HepG2 (cell line): ENCODE measurements around the gene MSI2. TPM values are rescaled to one million over a fixed set of nuclear protein-coding genes. Genes with fewer than 3 reads are reported as not detected.

Source experiments
- ATAC-seq: fragments of 200-7000 bp; cut with Tn5 transposase; 3 replicates; pipeline ENCODE4 v1.9.1; 2020; ENCODE audit warnings: mild to moderate bottlenecking, moderate library complexity
- BruUV-seq: library from RNA; stranded (reverse); fragments of 400-500 nt; replicated peaks from 2 replicates; lab custom pipeline; 2021; lab: Mats Ljungman, UMichigan
- CTCF ChIA-PET: fragments of 300-600 bp; formaldehyde crosslinking; extraction: SDS; loops from one replicate; lab custom pipeline; 2021; ENCODE audit warnings: low total read pairs, inconsistent platforms, low intra/inter-chr PET ratio; lab: Yijun Ruan, JAX
- POLR2A ChIA-PET: fragments of 350-600 bp; sonication (Branson Sonifier 250); formaldehyde crosslinking; loops from one replicate; lab custom pipeline; 2020; ENCODE audit warnings: antibody characterized with exemption, inconsistent platforms; lab: Yijun Ruan, JAX
- DNase-seq: peaks from one replicate; pipeline ENCODE4 v3.0.0-alpha.2; 2015; ENCODE audit warnings: low spot score
- FAIRE-seq: peaks from 3 replicates; lab custom pipeline; 2011; peaks lifted over from hg19 to GRCh38; lab: Jason Lieb, UNC
- H2AFZ ChIP-seq: one replicate; pipeline ENCODE4 v1.6.1; 2011; ENCODE audit warnings: low read length, inconsistent platforms
- H3K27ac ChIP-seq: fragments of 300-600 bp; 3 replicates; pipeline ENCODE4 v1.8.0; 2011; ENCODE audit warnings: mixed run types, mild to moderate bottlenecking, mixed read lengths, low read length, inconsistent platforms; ENCODE audit not compliant: insufficient read depth; ENCODE audit errors: extremely low read length
- H3K27me3 ChIP-seq, 2 experiments: fragments of 200-600 bp in 1 of 2; 2 replicates in 1 of 2; 3 replicates in 1 of 2; pipeline versions ENCODE4 v1.6.0 to v1.8.0; 2011; ENCODE audit warnings: low read length in 2 of 2, mild to moderate bottlenecking in 2 of 2, moderate library complexity in 2 of 2, inconsistent platforms in 1 of 2; ENCODE audit not compliant: insufficient read depth in 2 of 2, control insufficient read depth in 1 of 2
- H3K36me3 ChIP-seq, 2 experiments: fragments of 200-600 bp in 1 of 2; replicated peaks in 1 of 2; 2 replicates in 1 of 2; 3 replicates in 1 of 2; pipeline versions ENCODE4 v1.5.1 to v1.8.0; 2011; ENCODE audit warnings: low read length in 2 of 2, inconsistent platforms in 1 of 2; ENCODE audit not compliant: insufficient read depth in 2 of 2, control insufficient read depth in 1 of 2
- H3K4me1 ChIP-seq: 2 replicates; pipeline ENCODE4 v1.5.1; 2012; ENCODE audit warnings: low read length, inconsistent platforms; ENCODE audit not compliant: insufficient read depth
- H3K4me2 ChIP-seq: 2 replicates; pipeline ENCODE4 v1.6.0; 2011; ENCODE audit warnings: low read depth, low read length, inconsistent platforms
- H3K4me3 ChIP-seq, 3 experiments: fragments of 200-600 bp in 1 of 3; sonication (generic), shearing (Covaris generic) in 1 of 3; replicated peaks in 1 of 3; 2 replicates each; pipeline ENCODE4 v1.5.1; 2011 to 2016; ENCODE audit warnings: low read length in 3 of 3, inconsistent platforms in 2 of 3, low read depth in 2 of 3, mild to moderate bottlenecking in 2 of 3, control low read depth in 1 of 3, mixed read lengths in 1 of 3; ENCODE audit not compliant: insufficient read depth in 1 of 3
- H3K79me2 ChIP-seq: one replicate; pipeline ENCODE4 v1.6.1; 2011; ENCODE audit warnings: low read length, inconsistent platforms; ENCODE audit not compliant: insufficient read depth
- H3K9ac ChIP-seq: 2 replicates; pipeline ENCODE4 v1.6.0; 2011; ENCODE audit warnings: mild to moderate bottlenecking, low read depth, low read length, inconsistent platforms; ENCODE audit not compliant: insufficient read depth
- H3K9me3 ChIP-seq: 2 replicates; pipeline ENCODE4 v1.5.1; 2012; ENCODE audit warnings: mild to moderate bottlenecking, low read length
- H4K20me1 ChIP-seq: 2 replicates; pipeline ENCODE4 v1.6.0; 2011; ENCODE audit warnings: inconsistent platforms, mild to moderate bottlenecking, low read length, moderate library complexity; ENCODE audit not compliant: insufficient read depth
- FOXC1 ChIP-seq: sonication (generic); formaldehyde crosslinking; IDR thresholded peaks from 2 replicates; pipeline ENCODE4 v1.8.0; 2022; ENCODE audit warnings: mild to moderate bottlenecking, missing genetic modification reagents, borderline replicate concordance
- MTF2 ChIP-seq: sonication (generic); formaldehyde crosslinking; IDR thresholded peaks from 2 replicates; pipeline ENCODE4 v1.5.0; 2020; ENCODE audit warnings: missing genetic modification reagents, borderline replicate concordance
- RXRA ChIP-seq: sonication (generic); formaldehyde crosslinking; IDR thresholded peaks from 2 replicates; pipeline ENCODE4 v1.5.1; 2020; ENCODE audit warnings: missing genetic modification reagents
- STAG1 ChIP-seq: sonication (generic); formaldehyde crosslinking; IDR thresholded peaks from 2 replicates; pipeline ENCODE4 v1.4.0; 2020; ENCODE audit warnings: missing genetic modification reagents
- ZNF24 ChIP-seq: fragments of 450-650 bp; IDR thresholded peaks from 2 replicates; pipeline ENCODE4 v1.6.1; 2017; ENCODE audit warnings: antibody characterized with exemption, mild to moderate bottlenecking
- ZNF350 ChIP-seq: sonication (generic); formaldehyde crosslinking; IDR thresholded peaks from 2 replicates; pipeline ENCODE4 v1.4.0; 2020; ENCODE audit warnings: mild to moderate bottlenecking, low read depth, missing genetic modification reagents, borderline replicate concordance
- WGBS: methylation state at CpG from one replicate; pipeline ENCODE4 v1.1.6; 2017; ENCODE audit warnings: low lambda C conversion rate; 5-methylcytosine and 5-hydroxymethylcytosine counted together
- in situ Hi-C: cut with HindIII; loops from 2 replicates; pipeline ENCODE4 v1.10.0; 2017; ENCODE audit warnings: low pct_unique_long_range_greater_than_20kb; ENCODE audit not compliant: extremely low pct_ligation_motif_present
- intact Hi-C: fragments of 100-400 bp; cut with micrococcal nuclease; formaldehyde crosslinking; loops from one replicate; pipeline ENCODE4 v1.10.0; 2022; ENCODE audit not compliant: unreplicated experiment
- polyA plus RNA-seq, 8 experiments: library from polyadenylated mRNA; depleted of rRNA in 3 of 8; stranded (reverse) in 7 of 8; unstranded in 1 of 8; fragments of >200 nt; fragmentation: Illumina TruSeq in 4 of 8; extraction: Trizol in 4 of 8; gene quantifications; 2 replicates each; pipeline versions ENCODE4 v1.2.1 to v1.2.3, GENCODE V29; 2011 to 2016; ENCODE audit warnings: low read depth in 4 of 8, missing spikeins in 1 of 8, mixed read lengths in 1 of 8; ENCODE audit not compliant: insufficient read depth in 1 of 8
- total RNA-seq, 5 experiments: library from RNA; depleted of rRNA; stranded (reverse); fragments of >200 nt; fragmentation: Illumina TruSeq; extraction: Trizol; gene quantifications; 2 replicates each; pipeline ENCODE4 v1.2.3, GENCODE V29; 2016; ENCODE audit warnings: low read depth in 1 of 5
- TF ChIP-seq, protein P1 (sequence below), 2 experiments: IDR thresholded peaks; 2 replicates each; pipeline ENCODE4 v1.6.1; 2011 to 2012; ENCODE audit warnings: low read length in 2 of 2, borderline replicate concordance in 1 of 2, low read depth in 1 of 2, mild to moderate bottlenecking in 1 of 2, moderate library complexity in 1 of 2
- TF ChIP-seq, protein P2 (sequence below): sonication (generic); formaldehyde crosslinking; IDR thresholded peaks from 2 replicates; pipeline ENCODE4 v1.5.1; 2020; ENCODE audit warnings: mild to moderate bottlenecking, missing genetic modification reagents, moderate library complexity
- TF ChIP-seq, protein P3 (sequence below): sonication (generic); formaldehyde crosslinking; IDR thresholded peaks from 2 replicates; pipeline ENCODE4 v1.5.1; 2020; ENCODE audit warnings: missing genetic modification reagents, mild to moderate bottlenecking, borderline replicate concordance
- TF ChIP-seq, protein P4 (sequence below): sonication (generic); formaldehyde crosslinking; IDR thresholded peaks from 2 replicates; pipeline ENCODE4 v1.4.0; 2020; ENCODE audit warnings: missing genetic modification reagents; ENCODE audit errors: not compliant biosample characterization
- TF ChIP-seq, protein P5 (sequence below): IDR thresholded peaks from 2 replicates; pipeline ENCODE4 v1.6.1; 2016; ENCODE audit warnings: low read depth

Gene MSI2
- total and polyA plus RNA-seq, 2 of the 13 experiments (the other 11 are each of a cell fraction or from before 2014, with no cell fraction given): 77.5 to 78.4 TPM

DNA sequence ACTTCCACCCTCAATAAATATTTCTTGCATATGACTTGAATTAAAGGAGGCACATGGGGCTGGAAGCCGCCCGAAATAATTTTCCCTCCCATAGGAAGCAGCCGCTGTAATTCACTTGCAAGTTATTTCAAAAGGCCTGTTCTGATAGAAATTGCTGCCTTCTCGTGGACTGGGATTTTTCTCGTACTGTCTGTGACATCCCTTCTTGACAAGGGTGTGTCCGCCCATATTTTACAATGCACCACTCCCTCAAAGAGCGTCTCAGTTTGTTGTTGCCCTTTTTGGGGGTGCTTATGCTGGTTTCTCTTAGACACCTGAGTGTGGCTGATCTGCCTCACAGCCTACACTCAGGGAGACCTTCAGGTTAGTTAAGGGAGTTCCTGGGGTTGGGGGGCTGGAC lies 160.0 kb downstream of the MSI2 start:
- ChIA-PET CTCF (no interaction called here), POLR2A (no interaction called here)
- no peak overlapping the region for H3K4me2 ChIP-seq
- H3K4me1 ChIP-seq: peaks cover 58% of the 10 kb centered on the region
- H4K20me1 ChIP-seq: no peaks in the 10 kb centered on the region
- WGBS: 98% methylated on average over 7 of the region's 7 CpGs
- DNase-seq (no peak), ATAC-seq (no peak), FAIRE-seq (no peak)
- no peaks in the 10 kb centered on the region for H3K27me3 ChIP-seq
- peaks cover 7 to 14% of the 10 kb centered on the region in 2 experiments; a peak in 4 of 5 replicates for H3K36me3 ChIP-seq
- no peak overlapping the region for H3K9ac ChIP-seq
- H3K4me3 ChIP-seq: no peak overlapping the region
- H3K79me2 ChIP-seq: peaks cover 55% of the 10 kb centered on the region
- H3K9me3 ChIP-seq: no peaks in the 10 kb centered on the region
- no peak overlapping the region for H2AFZ ChIP-seq
- in situ Hi-C loops: no loop called here
- H3K27ac ChIP-seq: no peak overlapping the region
- intact Hi-C loops: no loop called here
- BruUV-seq: no TSS peak
- no peak for TF ChIP-seq ZNF350 (CRISPR knock-in tag)
- TF ChIP-seq, protein P1, sequence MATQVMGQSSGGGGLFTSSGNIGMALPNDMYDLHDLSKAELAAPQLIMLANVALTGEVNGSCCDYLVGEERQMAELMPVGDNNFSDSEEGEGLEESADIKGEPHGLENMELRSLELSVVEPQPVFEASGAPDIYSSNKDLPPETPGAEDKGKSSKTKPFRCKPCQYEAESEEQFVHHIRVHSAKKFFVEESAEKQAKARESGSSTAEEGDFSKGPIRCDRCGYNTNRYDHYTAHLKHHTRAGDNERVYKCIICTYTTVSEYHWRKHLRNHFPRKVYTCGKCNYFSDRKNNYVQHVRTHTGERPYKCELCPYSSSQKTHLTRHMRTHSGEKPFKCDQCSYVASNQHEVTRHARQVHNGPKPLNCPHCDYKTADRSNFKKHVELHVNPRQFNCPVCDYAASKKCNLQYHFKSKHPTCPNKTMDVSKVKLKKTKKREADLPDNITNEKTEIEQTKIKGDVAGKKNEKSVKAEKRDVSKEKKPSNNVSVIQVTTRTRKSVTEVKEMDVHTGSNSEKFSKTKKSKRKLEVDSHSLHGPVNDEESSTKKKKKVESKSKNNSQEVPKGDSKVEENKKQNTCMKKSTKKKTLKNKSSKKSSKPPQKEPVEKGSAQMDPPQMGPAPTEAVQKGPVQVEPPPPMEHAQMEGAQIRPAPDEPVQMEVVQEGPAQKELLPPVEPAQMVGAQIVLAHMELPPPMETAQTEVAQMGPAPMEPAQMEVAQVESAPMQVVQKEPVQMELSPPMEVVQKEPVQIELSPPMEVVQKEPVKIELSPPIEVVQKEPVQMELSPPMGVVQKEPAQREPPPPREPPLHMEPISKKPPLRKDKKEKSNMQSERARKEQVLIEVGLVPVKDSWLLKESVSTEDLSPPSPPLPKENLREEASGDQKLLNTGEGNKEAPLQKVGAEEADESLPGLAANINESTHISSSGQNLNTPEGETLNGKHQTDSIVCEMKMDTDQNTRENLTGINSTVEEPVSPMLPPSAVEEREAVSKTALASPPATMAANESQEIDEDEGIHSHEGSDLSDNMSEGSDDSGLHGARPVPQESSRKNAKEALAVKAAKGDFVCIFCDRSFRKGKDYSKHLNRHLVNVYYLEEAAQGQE (IDR thresholded peaks at IDR 0.05; ENCODE audit: borderline replicate concordance in 1 of 2, low read depth in 1 of 2, low read length in 2 of 2): no peak
- TF ChIP-seq, protein P2, sequence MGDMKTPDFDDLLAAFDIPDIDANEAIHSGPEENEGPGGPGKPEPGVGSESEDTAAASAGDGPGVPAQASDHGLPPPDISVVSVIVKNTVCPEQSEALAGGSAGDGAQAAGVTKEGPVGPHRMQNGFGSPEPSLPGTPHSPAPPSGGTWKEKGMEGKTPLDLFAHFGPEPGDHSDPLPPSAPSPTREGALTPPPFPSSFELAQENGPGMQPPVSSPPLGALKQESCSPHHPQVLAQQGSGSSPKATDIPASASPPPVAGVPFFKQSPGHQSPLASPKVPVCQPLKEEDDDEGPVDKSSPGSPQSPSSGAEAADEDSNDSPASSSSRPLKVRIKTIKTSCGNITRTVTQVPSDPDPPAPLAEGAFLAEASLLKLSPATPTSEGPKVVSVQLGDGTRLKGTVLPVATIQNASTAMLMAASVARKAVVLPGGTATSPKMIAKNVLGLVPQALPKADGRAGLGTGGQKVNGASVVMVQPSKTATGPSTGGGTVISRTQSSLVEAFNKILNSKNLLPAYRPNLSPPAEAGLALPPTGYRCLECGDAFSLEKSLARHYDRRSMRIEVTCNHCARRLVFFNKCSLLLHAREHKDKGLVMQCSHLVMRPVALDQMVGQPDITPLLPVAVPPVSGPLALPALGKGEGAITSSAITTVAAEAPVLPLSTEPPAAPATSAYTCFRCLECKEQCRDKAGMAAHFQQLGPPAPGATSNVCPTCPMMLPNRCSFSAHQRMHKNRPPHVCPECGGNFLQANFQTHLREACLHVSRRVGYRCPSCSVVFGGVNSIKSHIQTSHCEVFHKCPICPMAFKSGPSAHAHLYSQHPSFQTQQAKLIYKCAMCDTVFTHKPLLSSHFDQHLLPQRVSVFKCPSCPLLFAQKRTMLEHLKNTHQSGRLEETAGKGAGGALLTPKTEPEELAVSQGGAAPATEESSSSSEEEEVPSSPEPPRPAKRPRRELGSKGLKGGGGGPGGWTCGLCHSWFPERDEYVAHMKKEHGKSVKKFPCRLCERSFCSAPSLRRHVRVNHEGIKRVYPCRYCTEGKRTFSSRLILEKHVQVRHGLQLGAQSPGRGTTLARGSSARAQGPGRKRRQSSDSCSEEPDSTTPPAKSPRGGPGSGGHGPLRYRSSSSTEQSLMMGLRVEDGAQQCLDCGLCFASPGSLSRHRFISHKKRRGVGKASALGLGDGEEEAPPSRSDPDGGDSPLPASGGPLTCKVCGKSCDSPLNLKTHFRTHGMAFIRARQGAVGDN (CRISPR knock-in tag): no peak
- TF ChIP-seq, protein P3, sequence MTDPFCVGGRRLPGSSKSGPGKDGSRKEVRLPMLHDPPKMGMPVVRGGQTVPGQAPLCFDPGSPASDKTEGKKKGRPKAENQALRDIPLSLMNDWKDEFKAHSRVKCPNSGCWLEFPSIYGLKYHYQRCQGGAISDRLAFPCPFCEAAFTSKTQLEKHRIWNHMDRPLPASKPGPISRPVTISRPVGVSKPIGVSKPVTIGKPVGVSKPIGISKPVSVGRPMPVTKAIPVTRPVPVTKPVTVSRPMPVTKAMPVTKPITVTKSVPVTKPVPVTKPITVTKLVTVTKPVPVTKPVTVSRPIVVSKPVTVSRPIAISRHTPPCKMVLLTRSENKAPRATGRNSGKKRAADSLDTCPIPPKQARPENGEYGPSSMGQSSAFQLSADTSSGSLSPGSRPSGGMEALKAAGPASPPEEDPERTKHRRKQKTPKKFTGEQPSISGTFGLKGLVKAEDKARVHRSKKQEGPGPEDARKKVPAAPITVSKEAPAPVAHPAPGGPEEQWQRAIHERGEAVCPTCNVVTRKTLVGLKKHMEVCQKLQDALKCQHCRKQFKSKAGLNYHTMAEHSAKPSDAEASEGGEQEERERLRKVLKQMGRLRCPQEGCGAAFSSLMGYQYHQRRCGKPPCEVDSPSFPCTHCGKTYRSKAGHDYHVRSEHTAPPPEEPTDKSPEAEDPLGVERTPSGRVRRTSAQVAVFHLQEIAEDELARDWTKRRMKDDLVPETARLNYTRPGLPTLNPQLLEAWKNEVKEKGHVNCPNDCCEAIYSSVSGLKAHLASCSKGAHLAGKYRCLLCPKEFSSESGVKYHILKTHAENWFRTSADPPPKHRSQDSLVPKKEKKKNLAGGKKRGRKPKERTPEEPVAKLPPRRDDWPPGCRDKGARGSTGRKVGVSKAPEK (CRISPR knock-in tag): no peak
- no peak for TF ChIP-seq ZNF24
- TF ChIP-seq RXRA (CRISPR knock-in tag): no peak
- no peak for TF ChIP-seq STAG1 (CRISPR knock-in tag)
- TF ChIP-seq FOXC1 (CRISPR knock-in tag): no peak
- TF ChIP-seq, protein P4, sequence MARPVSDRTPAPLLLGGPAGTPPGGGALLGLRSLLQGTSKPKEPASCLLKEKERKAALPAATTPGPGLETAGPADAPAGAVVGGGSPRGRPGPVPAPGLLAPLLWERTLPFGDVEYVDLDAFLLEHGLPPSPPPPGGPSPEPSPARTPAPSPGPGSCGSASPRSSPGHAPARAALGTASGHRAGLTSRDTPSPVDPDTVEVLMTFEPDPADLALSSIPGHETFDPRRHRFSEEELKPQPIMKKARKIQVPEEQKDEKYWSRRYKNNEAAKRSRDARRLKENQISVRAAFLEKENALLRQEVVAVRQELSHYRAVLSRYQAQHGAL (CRISPR knock-in tag): no peak
- no peak for TF ChIP-seq MTF2 (CRISPR knock-in tag)
- TF ChIP-seq, protein P5, sequence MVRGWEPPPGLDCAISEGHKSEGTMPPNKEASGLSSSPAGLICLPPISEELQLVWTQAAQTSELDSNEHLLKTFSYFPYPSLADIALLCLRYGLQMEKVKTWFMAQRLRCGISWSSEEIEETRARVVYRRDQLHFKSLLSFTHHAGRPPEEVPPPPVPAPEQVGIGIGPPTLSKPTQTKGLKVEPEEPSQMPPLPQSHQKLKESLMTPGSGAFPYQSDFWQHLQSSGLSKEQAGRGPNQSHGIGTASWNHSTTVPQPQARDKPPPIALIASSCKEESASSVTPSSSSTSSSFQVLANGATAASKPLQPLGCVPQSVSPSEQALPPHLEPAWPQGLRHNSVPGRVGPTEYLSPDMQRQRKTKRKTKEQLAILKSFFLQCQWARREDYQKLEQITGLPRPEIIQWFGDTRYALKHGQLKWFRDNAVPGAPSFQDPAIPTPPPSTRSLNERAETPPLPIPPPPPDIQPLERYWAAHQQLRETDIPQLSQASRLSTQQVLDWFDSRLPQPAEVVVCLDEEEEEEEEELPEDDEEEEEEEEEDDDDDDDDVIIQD (CRISPR knock-in tag): no peak
